Globus pallidus (tissue), 1 donor: Measurements from ENCODE around the gene SLC35F4.
"Not testable (repeated sequence)": the region's sequence is repeated elsewhere in the genome, so short reads cannot be mapped to it uniquely, and the experiment has no call there.

Source experiments
- DNase-seq: peaks from one replicate; pipeline ENCODE4 v3.0.0-alpha.2; 2015; ENCODE audit warnings: low spot score

SLC35F4 gene

DNA sequence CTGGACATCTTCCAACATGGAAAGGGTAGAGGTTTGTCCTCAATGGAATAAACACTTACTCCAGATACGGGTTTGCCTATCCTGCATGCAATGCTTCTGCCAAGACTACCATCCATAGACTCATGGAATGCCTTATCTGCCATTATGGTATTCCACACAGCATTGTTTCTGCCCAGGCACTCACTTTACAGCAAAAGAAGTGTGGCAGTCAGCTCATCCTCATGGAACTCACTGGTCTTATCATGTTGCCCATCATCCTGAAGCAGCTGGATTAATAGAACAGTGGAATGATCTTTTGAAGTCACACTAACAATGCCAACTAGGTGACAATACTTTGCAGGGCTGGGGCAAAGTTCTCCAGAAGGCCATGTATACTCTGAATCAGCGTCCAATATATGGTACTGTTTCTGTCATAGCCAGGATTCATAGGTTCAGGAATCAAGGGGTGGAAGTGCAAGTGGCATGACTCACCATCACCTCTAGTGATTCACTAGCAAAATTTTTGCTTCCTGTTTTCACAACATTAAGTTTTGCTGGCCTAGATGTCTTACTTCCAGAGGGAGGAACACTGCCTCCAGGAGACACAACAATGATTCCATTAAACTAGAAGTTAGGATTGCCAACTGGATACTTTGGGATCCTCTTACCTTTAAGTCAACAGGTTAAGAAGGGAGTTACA is 140.4 kb downstream of the SLC35F4 start:
- no peak for DNase-seq

DNA sequence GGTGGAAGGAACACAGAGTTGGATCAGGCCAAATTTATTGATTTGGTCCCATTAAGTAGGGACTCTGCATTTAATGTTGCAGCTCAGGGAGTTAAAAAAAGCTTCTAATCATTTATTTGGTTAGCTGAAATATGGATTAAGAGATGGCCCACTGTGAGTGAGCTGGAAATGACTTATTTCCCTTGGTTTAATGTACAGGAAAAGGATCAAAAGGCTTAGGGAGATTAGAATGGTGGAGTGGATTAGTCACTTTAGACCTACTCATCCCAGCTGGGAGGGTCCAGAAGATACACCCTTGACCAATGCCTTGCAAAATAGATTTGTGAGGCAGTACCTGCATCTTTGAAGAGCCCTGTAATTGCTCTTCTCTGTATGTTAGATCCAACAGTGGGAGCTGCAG is 143.8 kb downstream of the SLC35F4 start:
- not testable (repeated sequence) for DNase-seq

DNA sequence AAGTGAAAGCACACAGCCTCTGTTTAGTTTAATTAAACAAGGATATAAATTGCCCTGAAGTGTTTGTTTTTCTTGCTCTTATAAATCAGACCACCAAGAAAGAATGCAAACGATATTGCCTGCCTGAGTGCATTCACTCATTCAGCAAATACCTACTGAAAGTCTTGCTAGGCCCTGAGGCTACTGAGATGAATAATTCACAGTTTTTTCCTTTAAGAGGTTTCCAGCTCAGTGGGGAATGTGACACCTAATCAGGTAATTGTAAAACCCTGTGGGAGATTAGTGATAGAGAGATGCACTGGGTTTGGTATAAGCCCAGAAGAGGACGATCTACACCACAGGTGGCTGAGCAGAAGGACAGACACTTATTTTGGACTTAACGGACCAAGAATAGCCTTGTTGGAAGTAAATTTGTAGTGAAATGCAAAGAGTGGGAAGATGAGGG is 151.4 kb downstream of the SLC35F4 start:
- DNase-seq: no peak

GRCh38 chr14:57712698-57713097 is 153.2 kb downstream of the SLC35F4 start:
- no peak for DNase-seq

- DNase-seq: no peak
These were observed 153.8 kb downstream of the SLC35F4 start for GRCh38 chr14:57712102-57712501.

GRCh38 chr14:57709909-57710308 is 156.0 kb downstream of the SLC35F4 start:
- DNase-seq: no peak

DNA sequence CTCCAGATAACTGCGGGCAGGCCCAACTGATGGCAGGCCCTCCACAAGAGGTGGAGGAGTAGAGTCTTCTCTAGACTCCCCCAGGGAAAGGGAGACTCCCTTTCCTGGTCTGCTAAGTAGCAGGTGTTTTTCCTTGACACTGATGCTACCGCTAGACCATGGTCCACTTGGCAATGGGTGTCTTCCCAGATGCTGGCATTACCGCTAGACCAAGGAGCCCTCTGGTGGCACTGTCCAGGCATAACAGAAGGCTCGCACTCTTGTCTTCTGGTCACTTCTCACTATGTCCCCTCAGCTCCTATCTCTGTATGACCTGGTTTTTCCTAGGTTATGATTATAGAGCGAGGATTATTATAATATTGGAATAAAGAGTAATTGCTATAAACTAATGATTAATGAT is 156.8 kb downstream of the SLC35F4 start:
- DNase-seq: not testable (repeated sequence)

- DNase-seq: no peak
These were observed 158.7 kb downstream of the SLC35F4 start for GRCh38 chr14:57707219-57707618.

- DNase-seq: no peak
These were observed 161.1 kb downstream of the SLC35F4 start for GRCh38 chr14:57704763-57705162.

GRCh38 chr14:57699947-57700346 is 165.9 kb downstream of the SLC35F4 start:
- no peak for DNase-seq

GRCh38 chr14:57692671-57693070 is 173.2 kb downstream of the SLC35F4 start:
- DNase-seq: no peak

DNA sequence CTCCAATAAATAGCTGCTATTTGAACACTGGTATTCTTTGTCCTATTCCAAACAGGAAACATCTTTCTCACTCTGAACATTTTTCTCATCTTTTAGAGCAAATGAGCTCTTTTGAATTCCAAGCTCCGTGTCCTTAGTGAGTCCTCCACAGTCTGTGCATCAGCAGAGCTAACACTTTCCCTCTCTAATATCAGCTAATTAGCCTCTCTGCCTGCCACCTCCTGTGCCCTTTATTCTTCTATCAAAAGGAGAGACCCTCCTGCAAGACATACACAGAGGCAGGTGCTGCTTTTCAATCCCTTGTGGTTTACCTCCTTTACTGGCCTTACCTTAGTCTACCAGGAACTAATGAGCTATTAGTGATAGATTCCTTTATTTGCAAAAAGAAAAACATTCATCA is 178.5 kb downstream of the SLC35F4 start:
- DNase-seq: no peak

GRCh38 chr14:57686304-57686703 is 179.6 kb downstream of the SLC35F4 start:
- DNase-seq: no peak

GRCh38 chr14:57671021-57671420 is 194.9 kb downstream of the SLC35F4 start:
- no peak for DNase-seq

- DNase-seq: no peak
These were observed 205.7 kb downstream of the SLC35F4 start for GRCh38 chr14:57660208-57660607.

DNA sequence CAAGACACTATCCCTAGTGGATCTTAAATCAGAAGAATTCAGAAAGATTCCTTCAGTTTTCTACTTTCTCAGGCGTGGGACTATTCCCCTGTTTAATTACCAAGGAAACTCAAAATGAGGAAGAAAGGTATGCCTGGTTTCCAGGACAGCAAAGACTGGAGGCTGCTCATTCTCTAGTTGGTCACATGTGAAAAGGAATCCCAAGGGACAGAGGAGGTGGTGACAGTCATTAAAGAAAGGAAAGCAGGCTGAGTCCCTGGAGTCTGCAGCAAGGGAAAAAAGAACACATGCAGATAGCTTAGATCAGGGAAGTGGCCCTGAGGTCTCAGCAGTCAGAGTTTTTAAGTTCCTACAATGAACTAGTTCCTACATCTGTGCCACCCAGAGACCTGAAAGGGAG is 206.8 kb downstream of the SLC35F4 start:
- no peak for DNase-seq

DNA sequence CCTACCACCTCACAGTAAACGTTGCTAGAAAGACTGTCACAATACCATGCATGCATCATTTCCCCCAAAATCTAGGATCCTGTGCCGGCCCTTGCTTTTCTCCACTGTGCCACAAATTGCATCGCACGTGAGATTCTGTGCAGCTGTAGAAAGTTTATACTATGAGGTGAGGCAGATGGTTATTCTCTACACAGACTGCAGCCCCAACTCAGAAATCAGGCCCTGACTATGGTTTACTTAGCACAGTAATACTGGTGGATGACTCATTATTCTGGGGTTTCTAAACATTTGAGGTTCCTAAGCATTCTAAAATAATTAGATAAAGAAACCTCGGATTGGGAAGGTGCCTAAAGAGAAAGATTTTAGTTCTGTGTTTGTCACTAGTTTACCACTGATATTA is 208.4 kb downstream of the SLC35F4 start:
- DNase-seq: no peak

DNA sequence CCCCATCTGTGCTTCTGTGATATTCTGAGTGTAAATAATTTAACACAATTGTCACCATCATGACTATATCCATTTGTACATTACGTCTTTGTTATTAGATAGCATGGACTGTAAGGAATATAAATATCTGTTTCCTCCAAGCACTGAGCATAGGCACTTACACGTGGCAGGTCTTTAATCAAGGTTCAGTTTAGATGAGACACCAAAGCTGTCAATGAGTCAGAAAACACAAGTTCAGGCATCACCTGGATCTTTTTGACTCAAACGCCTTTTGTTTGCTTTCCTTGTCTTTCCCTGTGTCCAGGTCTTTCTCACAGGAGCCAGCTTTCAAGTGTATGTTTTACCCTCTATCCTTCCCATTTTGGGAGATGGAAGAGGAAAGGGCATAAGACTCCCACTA is 209.0 kb downstream of the SLC35F4 start:
- DNase-seq: no peak

GRCh38 chr14:57652769-57653168 is 213.1 kb downstream of the SLC35F4 start:
- DNase-seq: no peak

- DNase-seq: no peak
These were observed 224.1 kb downstream of the SLC35F4 start for GRCh38 chr14:57641776-57642175.

DNA sequence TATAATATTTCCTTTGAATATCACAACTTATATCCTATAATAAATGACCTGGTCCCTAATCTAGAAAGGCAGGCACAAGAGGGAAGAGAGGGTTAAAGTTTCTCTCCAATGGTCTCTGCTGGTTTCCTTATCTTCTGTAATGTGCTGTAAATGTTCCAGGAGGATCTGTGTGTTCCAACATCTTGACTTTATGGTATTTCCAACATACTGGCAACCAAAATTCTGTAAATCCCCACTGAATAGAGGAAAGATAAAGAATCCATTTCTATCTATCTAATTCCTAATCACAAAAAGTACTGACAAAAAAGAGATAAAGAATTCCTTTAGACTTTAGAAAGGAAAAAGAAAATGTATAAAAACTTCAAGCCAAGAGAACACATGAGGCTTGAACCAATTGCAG is 225.9 kb downstream of the SLC35F4 start:
- no peak for DNase-seq

DNA sequence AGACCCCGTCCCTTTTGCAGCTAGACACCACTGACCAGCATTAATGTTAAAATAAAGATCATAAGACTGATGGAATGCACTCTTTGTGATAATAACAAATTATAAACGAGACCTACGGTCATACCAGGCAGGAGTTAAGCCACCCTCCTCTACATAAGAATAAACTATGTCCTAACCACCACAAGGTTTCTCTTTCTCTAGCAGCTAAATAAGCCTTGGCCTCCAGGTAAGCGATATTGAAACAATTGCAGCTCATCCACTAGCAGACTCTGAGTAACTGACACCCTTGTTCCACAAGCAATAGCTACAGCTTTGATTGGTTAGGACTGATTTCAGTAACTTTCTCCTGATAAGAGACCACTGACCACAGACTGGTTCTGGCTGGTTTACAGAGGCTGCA is 228.0 kb downstream of the SLC35F4 start:
- DNase-seq: no peak

DNA sequence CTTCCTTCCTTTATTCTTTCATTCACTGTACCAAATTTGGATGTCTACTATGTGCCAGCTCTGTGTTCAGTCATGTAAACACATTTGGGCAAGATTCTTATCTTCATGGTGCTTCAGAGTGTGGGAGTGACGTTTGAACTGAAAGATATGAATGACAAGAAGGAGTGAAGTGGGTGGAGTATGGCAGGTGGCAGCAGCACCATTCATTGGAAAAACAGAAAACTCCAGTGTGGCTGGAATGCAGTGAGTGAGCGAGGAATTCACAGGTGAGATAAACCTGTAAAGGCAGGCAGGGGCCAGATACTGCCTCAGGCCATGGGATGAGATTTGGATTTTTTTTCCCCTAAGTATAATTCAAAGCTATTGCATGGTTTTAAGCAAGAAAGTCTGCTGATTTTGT is 231.6 kb downstream of the SLC35F4 start:
- DNase-seq: no peak

DNA sequence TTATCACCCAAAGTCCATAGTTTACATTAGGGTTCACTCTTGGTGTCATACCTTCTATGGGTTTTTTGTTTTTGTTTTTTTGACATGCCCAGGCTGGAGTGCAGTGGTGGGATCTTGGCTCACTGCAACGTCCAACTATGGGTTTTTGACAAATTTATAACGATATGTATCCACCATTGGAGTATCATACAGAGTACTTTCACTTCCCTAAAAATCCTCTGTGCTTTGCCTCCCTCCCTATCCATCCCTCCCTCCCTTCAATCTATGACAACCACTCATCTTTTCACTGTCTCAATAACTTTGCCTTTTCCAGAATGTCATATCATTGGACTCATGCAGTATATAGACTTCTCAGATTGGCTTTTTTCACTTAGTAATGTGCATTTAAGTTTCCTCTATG is 233.2 kb downstream of the SLC35F4 start:
- no peak for DNase-seq
